Measurements from ENCODE around the gene AP3S2.

DNA sequence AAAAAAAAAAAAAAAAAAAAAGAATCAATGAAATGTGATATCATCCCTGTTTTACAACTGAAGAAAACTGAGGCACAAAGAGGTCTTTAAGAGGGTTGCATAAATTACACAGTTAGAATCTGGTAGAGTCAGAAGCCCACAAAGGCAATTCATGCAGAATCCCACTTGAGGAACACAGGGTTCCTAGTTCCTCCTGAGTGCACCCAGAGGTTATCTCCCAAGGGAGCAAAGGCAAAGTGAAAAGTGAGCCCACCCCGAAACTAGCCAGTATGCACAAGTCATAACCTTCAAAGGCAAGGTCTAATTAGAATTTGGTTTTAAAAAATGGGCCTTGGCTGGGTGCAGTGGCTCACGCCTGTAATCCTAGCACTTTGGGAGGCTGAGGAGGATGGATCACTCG, 37.8 kb downstream of the AP3S2 start:
- TF ChIP-seq, protein P1, sequence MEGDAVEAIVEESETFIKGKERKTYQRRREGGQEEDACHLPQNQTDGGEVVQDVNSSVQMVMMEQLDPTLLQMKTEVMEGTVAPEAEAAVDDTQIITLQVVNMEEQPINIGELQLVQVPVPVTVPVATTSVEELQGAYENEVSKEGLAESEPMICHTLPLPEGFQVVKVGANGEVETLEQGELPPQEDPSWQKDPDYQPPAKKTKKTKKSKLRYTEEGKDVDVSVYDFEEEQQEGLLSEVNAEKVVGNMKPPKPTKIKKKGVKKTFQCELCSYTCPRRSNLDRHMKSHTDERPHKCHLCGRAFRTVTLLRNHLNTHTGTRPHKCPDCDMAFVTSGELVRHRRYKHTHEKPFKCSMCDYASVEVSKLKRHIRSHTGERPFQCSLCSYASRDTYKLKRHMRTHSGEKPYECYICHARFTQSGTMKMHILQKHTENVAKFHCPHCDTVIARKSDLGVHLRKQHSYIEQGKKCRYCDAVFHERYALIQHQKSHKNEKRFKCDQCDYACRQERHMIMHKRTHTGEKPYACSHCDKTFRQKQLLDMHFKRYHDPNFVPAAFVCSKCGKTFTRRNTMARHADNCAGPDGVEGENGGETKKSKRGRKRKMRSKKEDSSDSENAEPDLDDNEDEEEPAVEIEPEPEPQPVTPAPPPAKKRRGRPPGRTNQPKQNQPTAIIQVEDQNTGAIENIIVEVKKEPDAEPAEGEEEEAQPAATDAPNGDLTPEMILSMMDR (conservative IDR thresholded peaks at IDR 0.05; ENCODE audit: low read depth, low read length): no peak
- no peak for TF ChIP-seq POLR2A (IDR thresholded peaks at IDR 0.05; ENCODE audit: low read depth, low read length)
- no peak for TF ChIP-seq CEBPB (IDR thresholded peaks at IDR 0.05; ENCODE audit: low read depth, low read length)
- no peak for TF ChIP-seq BHLHE40 (IDR thresholded peaks at IDR 0.05; ENCODE audit: low read depth, low read length)
- no peak for TF ChIP-seq RFX5 (IDR thresholded peaks at IDR 0.05; ENCODE audit: low read depth, low read length)
- TF ChIP-seq MXI1 (IDR thresholded peaks at IDR 0.05; ENCODE audit: borderline replicate concordance, low read depth, low read length): no peak
- TF ChIP-seq, protein P2, sequence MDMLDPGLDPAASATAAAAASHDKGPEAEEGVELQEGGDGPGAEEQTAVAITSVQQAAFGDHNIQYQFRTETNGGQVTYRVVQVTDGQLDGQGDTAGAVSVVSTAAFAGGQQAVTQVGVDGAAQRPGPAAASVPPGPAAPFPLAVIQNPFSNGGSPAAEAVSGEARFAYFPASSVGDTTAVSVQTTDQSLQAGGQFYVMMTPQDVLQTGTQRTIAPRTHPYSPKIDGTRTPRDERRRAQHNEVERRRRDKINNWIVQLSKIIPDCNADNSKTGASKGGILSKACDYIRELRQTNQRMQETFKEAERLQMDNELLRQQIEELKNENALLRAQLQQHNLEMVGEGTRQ (IDR thresholded peaks at IDR 0.05; ENCODE audit: low read depth, low read length): no peak
- no peak for TF ChIP-seq RAD21 (IDR thresholded peaks at IDR 0.05; ENCODE audit: low read length)
